ENCODE measurements around the gene CNTN5. TPM values are rescaled to one million over a fixed set of nuclear protein-coding genes. Genes with fewer than 3 reads are reported as not detected.

CNTN5 gene
- polyA plus RNA-seq, 1 donor (not counting 4 experiments of a cell fraction or from before 2014, with no cell fraction given): not detected

GRCh38 chr11:100367892-100368291 lies 1347.1 kb downstream of the CNTN5 start:
- no peaks in the 10 kb centered on the region for H3K9me1 ChIP-seq (ENCODE audit: control insufficient read depth, extremely low read depth, insufficient read depth, low read length)
- H3K9ac ChIP-seq (ENCODE audit: control insufficient read depth, extremely low read depth, insufficient read depth, low read length): no peak overlapping the region
- H3K79me2 ChIP-seq (ENCODE audit: control insufficient read depth, insufficient read depth, low read length): no peaks in the 10 kb centered on the region
- DNase-seq (ENCODE audit: low read depth, low spot score) (no peak), FAIRE-seq (no peak)
- no peaks in the 10 kb centered on the region for H3K36me3 ChIP-seq (ENCODE audit: control insufficient read depth in 2 of 2, extremely low read depth in 1 of 2, insufficient read depth in 2 of 2, low read length in 2 of 2)
- dilution Hi-C loops (cut with MboI; ENCODE audit: extremely low pct_ligation_motif_present, low sequenced_read_pairs): no loop called here
- H4K20me1 ChIP-seq (ENCODE audit: control insufficient read depth, extremely low read depth, insufficient read depth, low read length): no peaks in the 10 kb centered on the region
- TF ChIP-seq CTCF (optimal IDR thresholded peaks at IDR 0.05 in 1 of 3, IDR thresholded peaks at IDR 0.05 in 1 of 3, conservative IDR thresholded peaks at IDR 0.05 in 1 of 3; ENCODE audit: extremely low read depth in 1 of 3, insufficient read depth in 2 of 3, low read length in 3 of 3) (no peak), EZH2 (IDR thresholded peaks at IDR 0.05; ENCODE audit: low read length) (no peak)
- H3K27ac ChIP-seq (ENCODE audit: control insufficient read depth, insufficient read depth, low read length): no peak overlapping the region
- no peaks in the 10 kb centered on the region for H3K4me1 ChIP-seq (ENCODE audit: control insufficient read depth, extremely low read depth, insufficient read depth, low read length)
- no peak overlapping the region for H2AFZ ChIP-seq (ENCODE audit: control insufficient read depth, low read length)
- no peak overlapping the region for H3K4me3 ChIP-seq (ENCODE audit: control insufficient read depth in 2 of 3, extremely low read depth in 1 of 3, insufficient read depth in 2 of 3, low read depth in 1 of 3, low read length in 3 of 3)
- no peaks in the 10 kb centered on the region for H3K9me3 ChIP-seq (ENCODE audit: control insufficient read depth, low read depth, low read length)
- no peak overlapping the region for H3K4me2 ChIP-seq (ENCODE audit: control insufficient read depth, extremely low read depth, insufficient read depth, low read depth, low read length)
- no peaks in the 10 kb centered on the region for H3K27me3 ChIP-seq (ENCODE audit: control insufficient read depth, extremely low read depth, insufficient read depth, low read length)

GRCh38 chr11:100383357-100383865 lies 1362.7 kb downstream of the CNTN5 start:
- FAIRE-seq (no peak), DNase-seq (ENCODE audit: low read depth, low spot score) (no peak)
- Histone ChIP-seq H3K9ac (ENCODE audit: control insufficient read depth, extremely low read depth, insufficient read depth, low read length) (no peak overlapping the region), H3K27me3 (ENCODE audit: control insufficient read depth, extremely low read depth, insufficient read depth, low read length) (no peaks in the 10 kb centered on the region), H3K27ac (ENCODE audit: control insufficient read depth, insufficient read depth, low read length) (no peak overlapping the region), H3K36me3 (ENCODE audit: control insufficient read depth in 2 of 2, extremely low read depth in 1 of 2, insufficient read depth in 2 of 2, low read length in 2 of 2) (no peaks in the 10 kb centered on the region), H3K4me2 (ENCODE audit: control insufficient read depth, extremely low read depth, insufficient read depth, low read depth, low read length) (no peak overlapping the region), H3K4me1 (ENCODE audit: control insufficient read depth, extremely low read depth, insufficient read depth, low read length) (no peaks in the 10 kb centered on the region), H4K20me1 (ENCODE audit: control insufficient read depth, extremely low read depth, insufficient read depth, low read length) (no peaks in the 10 kb centered on the region), H3K79me2 (ENCODE audit: control insufficient read depth, insufficient read depth, low read length) (no peaks in the 10 kb centered on the region), H3K9me3 (ENCODE audit: control insufficient read depth, low read depth, low read length) (no peaks in the 10 kb centered on the region), H3K9me1 (ENCODE audit: control insufficient read depth, extremely low read depth, insufficient read depth, low read length) (no peaks in the 10 kb centered on the region), H2AFZ (ENCODE audit: control insufficient read depth, low read length) (no peak overlapping the region), H3K4me3 (ENCODE audit: control insufficient read depth in 2 of 3, extremely low read depth in 1 of 3, insufficient read depth in 2 of 3, low read depth in 1 of 3, low read length in 3 of 3) (no peak overlapping the region)
- TF ChIP-seq EZH2 (IDR thresholded peaks at IDR 0.05; ENCODE audit: low read length): no peak
- no peak for TF ChIP-seq CTCF (optimal IDR thresholded peaks at IDR 0.05 in 1 of 3, IDR thresholded peaks at IDR 0.05 in 1 of 3, conservative IDR thresholded peaks at IDR 0.05 in 1 of 3; ENCODE audit: extremely low read depth in 1 of 3, insufficient read depth in 2 of 3, low read length in 3 of 3)
- dilution Hi-C loops (cut with MboI; ENCODE audit: extremely low pct_ligation_motif_present, low sequenced_read_pairs): no loop called here
